Measurements from ENCODE around the gene S100P. TPM values are rescaled to one million over a fixed set of nuclear protein-coding genes. Genes with fewer than 3 reads are reported as not detected.
"Not testable (repeated sequence)": the region's sequence is repeated elsewhere in the genome, so short reads cannot be mapped to it uniquely, and the experiment has no call there.

S100P gene
- total and polyA plus RNA-seq, 10 donors = 3.5 to 162 (median 32.4) TPM

DNA sequence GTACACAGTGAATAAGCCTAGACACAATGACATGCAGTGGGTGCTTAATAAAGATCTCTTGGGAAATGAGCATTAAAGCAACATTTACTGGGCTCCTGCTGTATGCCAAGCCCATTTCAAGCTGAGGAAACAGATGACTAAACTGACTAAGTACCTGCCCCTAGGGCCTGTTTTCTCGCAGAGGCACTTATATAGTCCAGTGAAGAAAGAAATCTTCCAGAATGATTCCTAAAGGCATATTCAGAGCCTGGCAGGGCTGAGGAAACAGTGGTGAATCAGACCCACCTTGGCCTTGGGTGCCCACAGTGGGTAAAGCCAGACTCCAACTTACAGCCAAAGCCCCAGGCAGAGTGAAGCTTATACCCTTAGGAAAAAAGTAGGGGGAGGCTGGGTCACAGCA lies 22.0 kb upstream of the S100P start:
- peaks cover 0 to 31% (median 0%) of the 10 kb centered on the region in 6 donors for H3K36me3 ChIP-seq
- 44 to 100% (median 88%) methylated on average over 1 of the region's 1 CpG for WGBS, 5 donors
- no peak for DNase-seq
- H3K27me3 ChIP-seq (replicated peaks in 1 of 7) = no peaks in the 10 kb centered on the region
- intact Hi-C loops (cut with DNase I; ENCODE audit: low total_unique reads) = no loop called here
- H3K9me3 ChIP-seq = no peaks in the 10 kb centered on the region
- H3K4me1 ChIP-seq = peaks cover 18 to 38% (median 26%) of the 10 kb centered on the region in 6 donors
- H3K27ac ChIP-seq = no peak overlapping the region
- no peak overlapping the region for H3K4me3 ChIP-seq
- TF ChIP-seq, protein P1, sequence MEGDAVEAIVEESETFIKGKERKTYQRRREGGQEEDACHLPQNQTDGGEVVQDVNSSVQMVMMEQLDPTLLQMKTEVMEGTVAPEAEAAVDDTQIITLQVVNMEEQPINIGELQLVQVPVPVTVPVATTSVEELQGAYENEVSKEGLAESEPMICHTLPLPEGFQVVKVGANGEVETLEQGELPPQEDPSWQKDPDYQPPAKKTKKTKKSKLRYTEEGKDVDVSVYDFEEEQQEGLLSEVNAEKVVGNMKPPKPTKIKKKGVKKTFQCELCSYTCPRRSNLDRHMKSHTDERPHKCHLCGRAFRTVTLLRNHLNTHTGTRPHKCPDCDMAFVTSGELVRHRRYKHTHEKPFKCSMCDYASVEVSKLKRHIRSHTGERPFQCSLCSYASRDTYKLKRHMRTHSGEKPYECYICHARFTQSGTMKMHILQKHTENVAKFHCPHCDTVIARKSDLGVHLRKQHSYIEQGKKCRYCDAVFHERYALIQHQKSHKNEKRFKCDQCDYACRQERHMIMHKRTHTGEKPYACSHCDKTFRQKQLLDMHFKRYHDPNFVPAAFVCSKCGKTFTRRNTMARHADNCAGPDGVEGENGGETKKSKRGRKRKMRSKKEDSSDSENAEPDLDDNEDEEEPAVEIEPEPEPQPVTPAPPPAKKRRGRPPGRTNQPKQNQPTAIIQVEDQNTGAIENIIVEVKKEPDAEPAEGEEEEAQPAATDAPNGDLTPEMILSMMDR (IDR thresholded peaks at IDR 0.05 in 8 of 11, conservative IDR thresholded peaks at IDR 0.05 in 3 of 11) = no peak
- TF ChIP-seq POLR2AphosphoS5 (IDR thresholded peaks at IDR 0.05) = no peak
- no peak for TF ChIP-seq POLR2A (IDR thresholded peaks at IDR 0.05)

DNA sequence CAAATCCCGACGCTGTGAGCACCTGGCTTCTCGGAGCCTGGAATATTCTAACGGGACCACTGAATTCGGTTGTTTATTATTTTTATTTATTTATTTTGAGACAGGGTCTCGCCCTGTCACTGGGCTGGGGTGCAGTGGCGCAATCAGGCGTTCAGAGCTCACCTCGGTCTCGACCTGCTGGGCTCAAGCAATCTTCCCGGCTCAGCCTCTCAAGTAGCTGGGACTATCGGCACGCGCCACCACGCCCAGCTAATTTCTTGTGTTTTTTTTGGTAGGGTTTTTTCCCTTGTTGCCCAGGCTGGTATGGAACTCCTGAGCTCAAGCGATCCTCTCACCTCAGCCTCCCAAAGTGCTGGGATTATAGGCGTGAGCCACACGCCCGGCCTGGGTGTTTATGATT lies 21.5 kb upstream of the S100P start:
- intact Hi-C loops (cut with DNase I; ENCODE audit: low total_unique reads) = no loop called here
- peak; percentile 75 for DNase-seq
- no peaks in the 10 kb centered on the region for H3K27me3 ChIP-seq (replicated peaks in 1 of 7)
- H3K27ac ChIP-seq = no peak overlapping the region
- TF ChIP-seq POLR2A (IDR thresholded peaks at IDR 0.05) (no peak), POLR2AphosphoS5 (IDR thresholded peaks at IDR 0.05) (no peak)
- TF ChIP-seq, protein P1 (IDR thresholded peaks at IDR 0.05 in 8 of 11, conservative IDR thresholded peaks at IDR 0.05 in 3 of 11) = no peak
- H3K9me3 ChIP-seq = no peaks in the 10 kb centered on the region
- peaks cover 23 to 43% (median 31%) of the 10 kb centered on the region in 6 donors for H3K4me1 ChIP-seq
- 94 to 96% (median 96%) methylated on average over 19 of the region's 19 CpGs for WGBS, 5 donors
- H3K4me3 ChIP-seq = no peak overlapping the region
- H3K36me3 ChIP-seq = peaks cover 0 to 35% (median 0%) of the 10 kb centered on the region in 6 donors

GRCh38 chr4:6672541-6673190 lies 21.0 kb upstream of the S100P start:
- Histone ChIP-seq H3K4me3 (peak overlapping the region in 3 of 8 donors; percentile 81 to 88 (median 85)), H3K4me1 (peaks cover 28 to 48% (median 36%) of the 10 kb centered on the region in 6 donors), H3K36me3 (peaks cover 0 to 40% (median 0%) of the 10 kb centered on the region in 6 donors), H3K27ac (peak overlapping the region in 5 of 8 donors; percentile 86 to 92 (median 91))
- H3K27me3 ChIP-seq (replicated peaks in 1 of 7); intact Hi-C loops (cut with DNase I; ENCODE audit: low total_unique reads); H3K9me3 ChIP-seq: not testable (repeated sequence)
- WGBS, 5 donors = 97 to 98% (median 98%) methylated on average over 20 to 34 of the region's 34 CpGs; no CpG with 5 or more reads in 1 of the 5 donors
- DNase-seq = peak; percentile 88

GRCh38 chr4:6673191-6673659 lies 20.5 kb upstream of the S100P start:
- TF ChIP-seq POLR2A (IDR thresholded peaks at IDR 0.05) = peak in 1 of 3 donors; percentile 62
- H3K27ac ChIP-seq = peak overlapping the region; percentile 82 to 92 (median 88)
- H3K27me3 ChIP-seq (replicated peaks in 1 of 7); intact Hi-C loops (cut with DNase I; ENCODE audit: low total_unique reads); H3K9me3 ChIP-seq: not testable (repeated sequence)
- 27 to 46% (median 30%) methylated on average over 13 to 14 of the region's 14 CpGs for WGBS, 5 donors
- peak; percentile 79 for DNase-seq
- H3K4me3 ChIP-seq = peak overlapping the region in 7 of 8 donors; percentile 72 to 88 (median 86)
- peaks cover 0 to 40% (median 0%) of the 10 kb centered on the region in 6 donors for H3K36me3 ChIP-seq
- H3K4me1 ChIP-seq = peaks cover 28 to 50% (median 37%) of the 10 kb centered on the region in 6 donors

Measured in spleen (tissue), 11 donors.